AML-193 (cell line): Measurements from ENCODE around the gene LRGUK.
"Not testable (repeated sequence)": the region's sequence is repeated elsewhere in the genome, so short reads cannot be mapped to it uniquely, and the experiment has no call there.

Experiments
- DNase-seq, 2 experiments: peaks; one replicate each; lab custom pipeline; 2025; lab: John Stamatoyannopoulos, UW

The LRGUK gene

GRCh38 chr7:134246347-134246746 lies 119.2 kb downstream of the LRGUK start:
- no peak for DNase-seq

- DNase-seq: no peak
Measured at GRCh38 chr7:134246761-134247160, 119.6 kb downstream of the LRGUK start.

- DNase-seq: no peak
Measured at GRCh38 chr7:134248196-134248595, 121.1 kb downstream of the LRGUK start.

GRCh38 chr7:134254311-134254710 lies 127.2 kb downstream of the LRGUK start:
- peak; percentile 19 to 36 for DNase-seq

- no peak for DNase-seq
Measured at GRCh38 chr7:134255814-134256213, 128.7 kb downstream of the LRGUK start.

- DNase-seq: no peak
Measured at GRCh38 chr7:134262322-134262721, 135.2 kb downstream of the LRGUK start.

GRCh38 chr7:134276951-134277350 lies 149.8 kb downstream of the LRGUK start:
- no peak for DNase-seq

GRCh38 chr7:134278502-134279153 lies 151.5 kb downstream of the LRGUK start:
- no peak for DNase-seq

- DNase-seq: no peak
Measured at GRCh38 chr7:134279336-134279735, 152.2 kb downstream of the LRGUK start.

GRCh38 chr7:134279898-134280297 lies 152.8 kb downstream of the LRGUK start:
- DNase-seq: no peak

GRCh38 chr7:134280508-134280907 lies 153.4 kb downstream of the LRGUK start:
- DNase-seq: no peak

GRCh38 chr7:134284011-134284410 lies 156.9 kb downstream of the LRGUK start:
- DNase-seq: no peak

GRCh38 chr7:134284952-134285351 lies 157.8 kb downstream of the LRGUK start:
- no peak for DNase-seq

GRCh38 chr7:134287916-134288659 lies 160.9 kb downstream of the LRGUK start:
- DNase-seq: no peak

GRCh38 chr7:134289423-134289822 lies 162.3 kb downstream of the LRGUK start:
- DNase-seq: no peak

GRCh38 chr7:134289841-134290240 lies 162.7 kb downstream of the LRGUK start:
- DNase-seq: no peak

- no peak for DNase-seq
Measured at GRCh38 chr7:134290286-134290685, 163.1 kb downstream of the LRGUK start.

- no peak for DNase-seq
Measured at GRCh38 chr7:134293002-134293740, 166.0 kb downstream of the LRGUK start.

- not testable (repeated sequence) for DNase-seq
Measured at GRCh38 chr7:134295982-134296381, 168.8 kb downstream of the LRGUK start.

GRCh38 chr7:134297489-134297888 lies 170.3 kb downstream of the LRGUK start:
- no peak for DNase-seq

GRCh38 chr7:134298902-134299683 lies 172.0 kb downstream of the LRGUK start:
- no peak for DNase-seq

GRCh38 chr7:134300988-134301387 lies 173.8 kb downstream of the LRGUK start:
- no peak for DNase-seq
